ENCODE measurements around the gene ARID4B.
"Not testable (repeated sequence)": the region's sequence is repeated elsewhere in the genome, so short reads cannot be mapped to it uniquely, and the experiment has no call there.

ARID4B gene

DNA sequence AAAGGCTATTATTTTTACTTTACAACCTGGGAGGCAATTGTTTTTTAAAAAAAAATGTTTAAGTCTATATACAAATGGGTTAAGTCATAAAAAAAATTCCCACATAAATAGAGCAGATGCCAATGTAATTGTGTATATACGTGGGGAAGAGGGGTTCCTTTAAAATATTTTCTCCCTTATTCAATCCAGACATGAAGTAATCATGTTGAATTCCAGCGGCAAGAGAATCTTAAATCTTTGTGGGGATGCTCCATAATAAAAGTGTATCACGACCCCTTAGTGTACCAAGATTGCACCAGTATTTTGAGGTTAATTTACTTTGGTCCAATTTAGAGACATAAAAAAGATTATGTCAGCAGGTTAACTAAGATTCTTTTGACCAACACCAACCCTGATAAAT is 62.1 kb downstream of the ARID4B start:
- TF ChIP-seq TAF1 (IDR thresholded peaks at IDR 0.05; ENCODE audit: borderline replicate concordance, low read depth, low read length) = no peak
- TF ChIP-seq POLR2AphosphoS5 (IDR thresholded peaks at IDR 0.05; ENCODE audit: low read depth, low read length) = no peak
- no peak for TF ChIP-seq POLR2A (IDR thresholded peaks at IDR 0.05; ENCODE audit: low read depth, low read length)
- FAIRE-seq = no peak
- no peak for DNase-seq (ENCODE audit: insufficient read length)

DNA sequence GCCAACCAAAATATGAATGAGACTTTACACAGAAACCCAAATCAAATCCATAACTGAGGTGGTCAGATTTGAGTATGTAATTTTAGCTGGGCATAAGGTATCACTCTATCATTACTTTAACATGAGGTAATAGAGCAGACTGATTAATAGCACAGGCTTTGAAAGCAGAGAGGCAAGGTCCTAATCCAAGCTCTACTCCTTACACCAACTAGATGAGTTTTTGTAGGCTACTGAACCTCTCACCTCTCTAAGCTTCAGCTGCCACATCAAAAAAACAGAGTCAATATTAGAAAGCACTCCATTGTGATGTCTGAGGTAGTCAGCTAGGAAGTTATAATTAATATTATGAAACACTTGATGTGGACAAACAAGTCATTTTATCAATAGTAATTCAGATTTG is 63.7 kb downstream of the ARID4B start:
- no peak for FAIRE-seq
- TF ChIP-seq TAF1 (IDR thresholded peaks at IDR 0.05; ENCODE audit: borderline replicate concordance, low read depth, low read length) (no peak), POLR2A (IDR thresholded peaks at IDR 0.05; ENCODE audit: low read depth, low read length) (no peak), POLR2AphosphoS5 (IDR thresholded peaks at IDR 0.05; ENCODE audit: low read depth, low read length) (no peak)
- DNase-seq (ENCODE audit: insufficient read length) = no peak

DNA sequence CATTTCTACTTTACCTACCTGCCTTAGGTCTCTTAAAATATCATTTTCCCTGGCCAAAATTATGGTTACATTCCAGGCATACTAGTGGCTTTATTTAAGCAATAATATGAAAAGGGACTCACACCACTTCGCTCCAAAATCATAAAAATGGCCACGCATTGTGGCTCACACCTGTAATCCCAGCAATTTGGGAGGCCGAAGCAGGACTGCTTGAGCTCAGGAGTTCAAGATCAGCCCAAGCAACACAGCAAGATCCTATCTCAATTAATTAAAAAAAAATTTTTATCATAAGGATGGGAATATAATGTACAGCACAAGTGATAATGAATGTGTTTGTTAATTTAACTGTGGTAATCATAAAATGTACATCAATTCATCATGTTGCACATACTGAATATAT is 65.4 kb downstream of the ARID4B start:
- FAIRE-seq = no peak
- TF ChIP-seq POLR2A (IDR thresholded peaks at IDR 0.05; ENCODE audit: low read depth, low read length) (no peak), TAF1 (IDR thresholded peaks at IDR 0.05; ENCODE audit: borderline replicate concordance, low read depth, low read length) (no peak), POLR2AphosphoS5 (IDR thresholded peaks at IDR 0.05; ENCODE audit: low read depth, low read length) (no peak)

DNA sequence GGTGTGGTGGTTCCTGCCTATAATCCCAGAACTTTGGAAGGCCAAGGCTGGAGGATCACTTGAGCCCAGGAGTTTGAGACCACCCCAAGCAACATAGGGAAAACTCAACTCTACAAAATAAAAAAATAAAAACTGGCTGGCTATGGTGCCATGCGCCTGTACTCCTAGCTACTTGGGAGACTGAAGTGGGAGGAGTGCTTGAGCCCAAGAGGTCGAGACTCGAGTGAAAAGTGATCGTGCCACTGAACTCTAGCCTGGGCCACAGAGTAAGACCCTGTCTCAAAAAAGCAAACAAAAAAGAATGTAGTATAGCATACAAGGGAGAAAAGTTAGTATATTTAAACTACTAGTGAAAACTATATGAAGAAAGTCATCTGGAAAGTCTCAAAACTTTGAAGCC is 66.7 kb downstream of the ARID4B start:
- no peak for FAIRE-seq
- no peak for DNase-seq (ENCODE audit: insufficient read length)
- TF ChIP-seq POLR2AphosphoS5 (IDR thresholded peaks at IDR 0.05; ENCODE audit: low read depth, low read length) (no peak), POLR2A (IDR thresholded peaks at IDR 0.05; ENCODE audit: low read depth, low read length) (no peak), TAF1 (IDR thresholded peaks at IDR 0.05; ENCODE audit: borderline replicate concordance, low read depth, low read length) (no peak)

More for the DNA sequence above, 65.4 kb downstream of the ARID4B start:
- no peak for DNase-seq (ENCODE audit: insufficient read length)

DNA sequence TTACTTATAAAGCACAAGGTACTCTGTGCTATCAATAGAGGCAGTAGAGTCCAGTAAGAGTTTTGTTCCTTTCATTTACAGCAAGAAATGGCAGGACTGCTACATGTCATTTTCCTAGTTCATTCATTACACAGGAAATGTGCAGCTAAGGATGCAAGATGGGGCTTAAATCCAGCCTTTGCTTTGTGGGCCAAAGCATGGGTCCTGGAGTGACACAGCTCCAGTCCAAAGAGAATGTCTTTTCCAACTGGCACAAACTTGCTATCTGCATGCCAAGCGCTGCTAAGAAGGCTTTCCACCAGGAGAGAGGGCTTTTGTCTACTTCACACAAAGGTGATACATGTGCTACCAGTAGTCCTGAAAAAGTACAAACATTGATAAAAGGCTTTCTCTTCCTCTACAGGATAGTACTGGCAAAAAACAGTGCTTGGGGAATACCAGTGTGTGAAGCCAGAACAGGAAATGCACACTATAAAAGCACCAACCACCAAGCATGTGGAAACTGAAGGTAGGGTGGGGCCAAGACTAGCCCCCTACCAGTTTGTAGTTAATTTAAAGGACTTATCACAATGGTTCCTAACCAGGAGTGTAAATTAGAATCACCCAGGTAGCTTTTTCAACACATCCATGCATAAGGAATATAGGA is 68.7 kb downstream of the ARID4B start:
- no peak for TF ChIP-seq POLR2AphosphoS5 (IDR thresholded peaks at IDR 0.05; ENCODE audit: low read depth, low read length)
- TF ChIP-seq TAF1 (IDR thresholded peaks at IDR 0.05; ENCODE audit: borderline replicate concordance, low read depth, low read length) = no peak
- TF ChIP-seq POLR2A (IDR thresholded peaks at IDR 0.05; ENCODE audit: low read depth, low read length) = no peak
- no peak for DNase-seq (ENCODE audit: insufficient read length)
- peak; percentile 51 for FAIRE-seq

DNA sequence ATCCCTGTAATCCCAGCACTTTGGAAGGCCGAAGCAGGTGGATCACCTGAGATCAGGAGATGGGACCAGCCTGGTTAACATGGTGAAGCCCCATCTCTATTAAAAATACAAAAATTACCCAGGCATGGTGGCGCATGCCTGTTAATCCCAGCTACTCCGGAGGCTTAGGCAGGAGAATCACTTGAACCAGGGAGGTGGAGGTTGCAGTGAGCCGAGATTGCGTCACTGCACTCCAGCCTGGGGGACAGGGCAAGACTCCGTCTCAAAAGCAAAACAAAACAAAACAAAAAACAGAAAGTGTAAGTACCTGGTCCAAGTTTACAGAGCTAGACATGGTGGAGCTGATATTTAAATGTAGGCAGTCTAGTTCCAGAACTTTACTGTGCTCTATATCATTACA is 69.9 kb downstream of the ARID4B start:
- not testable (repeated sequence) for DNase-seq (ENCODE audit: insufficient read length); FAIRE-seq

DNA sequence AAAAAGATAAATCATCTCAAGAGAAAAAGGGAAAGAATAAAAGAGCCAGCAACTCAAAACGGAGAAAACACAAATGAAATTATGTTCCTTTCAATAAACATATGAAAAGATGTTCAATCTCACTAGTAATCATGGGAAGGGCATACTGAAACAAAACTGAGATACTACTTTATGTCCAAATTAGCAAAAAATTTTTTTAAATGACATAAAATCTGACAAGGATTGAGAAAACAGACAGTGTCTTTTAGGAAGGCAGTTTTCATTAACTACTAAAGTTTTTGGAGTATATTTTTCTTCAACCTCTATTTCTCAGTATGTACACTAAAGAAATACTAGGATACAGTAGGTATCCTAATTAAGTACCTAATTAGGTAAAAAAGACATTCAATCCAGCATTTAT is 73.3 kb downstream of the ARID4B start:
- FAIRE-seq = no peak
- TF ChIP-seq POLR2AphosphoS5 (IDR thresholded peaks at IDR 0.05; ENCODE audit: low read depth, low read length) (no peak), TAF1 (IDR thresholded peaks at IDR 0.05; ENCODE audit: borderline replicate concordance, low read depth, low read length) (no peak), POLR2A (IDR thresholded peaks at IDR 0.05; ENCODE audit: low read depth, low read length) (no peak)
- DNase-seq (ENCODE audit: insufficient read length) = no peak

DNA sequence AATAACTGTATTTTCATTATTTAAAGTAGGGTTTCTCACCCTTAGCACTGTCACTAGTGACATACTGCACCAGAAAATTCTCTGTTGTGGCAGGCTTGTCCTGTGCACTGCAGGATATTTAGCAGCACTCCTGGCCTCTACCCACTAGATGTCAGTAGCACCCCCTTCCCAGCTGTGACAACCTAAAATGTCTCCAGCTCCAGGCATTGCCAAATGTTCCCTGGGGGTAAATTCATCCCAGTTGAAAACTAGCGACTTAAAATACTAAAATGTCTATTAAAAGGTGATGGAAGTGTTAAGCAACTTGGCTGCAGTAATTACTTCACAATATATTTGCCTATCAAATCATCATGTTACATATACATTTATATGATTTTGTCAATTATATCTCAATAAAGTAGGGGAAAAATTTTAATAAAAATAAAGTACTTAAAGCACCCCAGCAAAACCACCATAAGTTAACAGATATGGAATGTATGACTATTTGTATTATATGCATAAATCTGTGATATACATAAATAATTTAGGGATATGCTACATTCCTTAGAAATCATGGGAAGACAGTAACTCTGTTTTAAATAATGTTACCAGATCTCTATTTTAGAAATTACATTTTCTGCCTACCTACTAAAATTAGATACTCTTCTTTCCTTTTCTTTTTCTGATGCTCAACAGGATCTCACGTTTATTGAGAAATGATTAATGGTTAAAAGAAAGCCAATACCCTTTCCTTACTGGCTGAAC is 74.6 kb downstream of the ARID4B start:
- peak; percentile 89 for FAIRE-seq
- DNase-seq (ENCODE audit: insufficient read length) = no peak
- TF ChIP-seq TAF1 (IDR thresholded peaks at IDR 0.05; ENCODE audit: borderline replicate concordance, low read depth, low read length) (no peak), POLR2A (IDR thresholded peaks at IDR 0.05; ENCODE audit: low read depth, low read length) (no peak), POLR2AphosphoS5 (IDR thresholded peaks at IDR 0.05; ENCODE audit: low read depth, low read length) (no peak)

DNA sequence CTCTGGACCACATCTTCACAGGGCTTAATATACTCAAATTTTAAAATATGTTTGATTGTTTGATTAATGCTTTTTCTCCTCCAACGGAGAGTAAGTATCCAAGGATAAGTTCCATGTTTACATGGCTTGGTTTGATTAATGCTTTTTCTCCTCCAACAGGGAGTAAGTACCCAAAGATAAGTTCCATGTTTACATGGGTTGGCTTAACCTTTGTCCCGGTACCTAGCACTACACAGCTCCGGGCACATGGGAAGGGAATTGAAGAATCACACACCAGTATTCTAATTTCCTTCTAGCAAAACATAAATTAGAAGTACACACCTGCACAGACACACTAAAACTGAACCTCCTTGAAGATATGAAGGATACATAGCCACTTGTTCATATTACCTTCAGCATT is 77.5 kb downstream of the ARID4B start:
- TF ChIP-seq TAF1 (IDR thresholded peaks at IDR 0.05; ENCODE audit: borderline replicate concordance, low read depth, low read length) (no peak), POLR2A (IDR thresholded peaks at IDR 0.05; ENCODE audit: low read depth, low read length) (no peak), POLR2AphosphoS5 (IDR thresholded peaks at IDR 0.05; ENCODE audit: low read depth, low read length) (no peak)
- DNase-seq (ENCODE audit: insufficient read length) = no peak
- no peak for FAIRE-seq

DNA sequence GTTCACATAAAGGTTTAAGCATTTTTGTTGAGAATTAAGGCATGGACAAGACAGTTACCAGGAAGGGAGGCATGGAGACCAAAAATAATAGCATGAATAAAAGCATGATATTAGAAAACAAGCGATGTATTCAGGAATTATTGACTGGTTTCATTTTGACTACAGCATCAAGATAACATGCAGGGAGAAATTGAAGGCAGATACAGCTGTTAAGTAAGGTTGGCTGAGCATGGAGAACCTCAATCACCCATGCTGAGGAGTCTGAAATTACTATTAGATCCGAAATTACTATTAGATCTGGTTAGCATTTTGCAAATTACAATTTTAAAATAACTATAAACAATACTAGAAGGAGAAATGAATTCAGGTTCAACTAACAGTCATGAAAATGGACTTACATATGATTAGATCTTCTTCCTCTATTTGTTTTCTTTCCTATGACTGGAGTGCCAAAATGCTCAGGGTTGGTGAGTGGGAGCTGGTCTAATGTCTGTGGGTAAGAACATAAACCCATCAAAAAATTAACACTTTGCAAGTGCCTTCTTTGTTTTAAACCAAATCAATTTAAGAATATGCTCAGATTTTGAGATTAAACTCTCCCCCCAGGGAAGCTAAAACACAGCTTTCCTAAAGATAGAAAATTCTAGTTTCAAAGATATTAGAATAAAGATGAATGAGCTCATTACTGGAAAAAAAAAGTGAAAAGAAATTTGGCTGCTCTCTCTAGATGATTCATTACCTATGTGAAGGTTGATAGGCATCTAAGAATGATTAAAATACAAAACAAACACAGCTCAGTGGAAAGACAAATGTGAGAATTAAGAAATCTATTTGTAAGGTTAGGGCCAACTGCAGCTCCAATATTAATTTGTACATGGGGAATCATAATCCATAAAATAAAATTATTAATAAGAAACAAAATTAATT is 81.7 kb downstream of the ARID4B start:
- TF ChIP-seq TAF1 (IDR thresholded peaks at IDR 0.05; ENCODE audit: borderline replicate concordance, low read depth, low read length) (no peak), POLR2AphosphoS5 (IDR thresholded peaks at IDR 0.05; ENCODE audit: low read depth, low read length) (no peak), POLR2A (IDR thresholded peaks at IDR 0.05; ENCODE audit: low read depth, low read length) (no peak)
- no peak for DNase-seq (ENCODE audit: insufficient read length)
- FAIRE-seq = peak; percentile 9

DNA sequence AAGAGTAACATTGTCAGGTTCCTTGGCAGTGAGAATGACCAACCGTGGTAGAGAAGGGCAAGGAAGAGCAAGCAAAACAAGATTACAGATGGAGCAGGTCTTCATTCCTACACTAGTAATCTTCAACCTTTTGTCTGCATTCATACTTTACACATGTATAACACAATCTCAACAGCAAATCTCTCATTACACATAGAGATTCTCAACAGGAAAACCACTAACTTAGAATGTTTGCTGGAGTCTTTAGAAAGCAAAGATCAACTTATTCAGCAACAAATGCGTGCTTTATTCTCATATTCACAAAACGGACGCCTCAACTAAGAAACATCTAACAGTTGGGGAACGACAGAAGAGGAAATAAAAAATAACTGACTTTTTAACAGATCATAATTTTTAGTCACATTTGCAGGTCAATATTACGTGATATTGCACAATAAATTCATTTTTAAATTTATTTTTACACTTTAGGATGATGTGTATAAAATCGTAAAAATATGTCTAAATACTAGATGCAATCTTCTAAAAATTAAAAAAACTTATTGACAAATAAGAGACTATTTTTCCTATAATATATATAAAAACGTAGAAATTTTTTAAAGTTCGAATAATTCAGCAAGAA is 82.9 kb downstream of the ARID4B start:
- TF ChIP-seq POLR2AphosphoS5 (IDR thresholded peaks at IDR 0.05; ENCODE audit: low read depth, low read length) = no peak
- TF ChIP-seq POLR2A (IDR thresholded peaks at IDR 0.05; ENCODE audit: low read depth, low read length) = no peak
- no peak for TF ChIP-seq TAF1 (IDR thresholded peaks at IDR 0.05; ENCODE audit: borderline replicate concordance, low read depth, low read length)
- FAIRE-seq = peak; percentile 53
- DNase-seq (ENCODE audit: insufficient read length) = no peak
